Muscle of leg (tissue), 11 donors: Measurements from ENCODE around the gene TMBIM1. TPM values are rescaled to one million over a fixed set of nuclear protein-coding genes. Genes with fewer than 3 reads are reported as not detected.

Experiments used
- DNase-seq: peaks from one replicate; pipeline ENCODE4 v3.0.0; 2013
- H3K27ac ChIP-seq: one replicate; pipeline ENCODE4 v1.5.1; 2013; ENCODE audit warnings: mild to moderate bottlenecking, low read length, control low read depth
- H3K27me3 ChIP-seq: one replicate; pipeline ENCODE4 v1.6.1; 2013; ENCODE audit warnings: low read length; ENCODE audit not compliant: control insufficient read depth, insufficient read depth
- H3K36me3 ChIP-seq: one replicate; pipeline ENCODE4 v1.6.1; 2013; ENCODE audit warnings: low read length; ENCODE audit not compliant: control insufficient read depth, insufficient read depth
- H3K4me1 ChIP-seq: one replicate; pipeline ENCODE4 v1.6.1; 2013; ENCODE audit warnings: low read length; ENCODE audit not compliant: control insufficient read depth, insufficient read depth
- H3K4me3 ChIP-seq: one replicate; pipeline ENCODE4 v1.5.1; 2013; ENCODE audit warnings: low read length, control low read depth
- H3K9me3 ChIP-seq: replicated peaks from 2 replicates; pipeline ENCODE4 v1.6.1; 2013; ENCODE audit warnings: low read depth, low read length; ENCODE audit not compliant: control insufficient read depth
- WGBS: methylation state at CpG from one replicate; pipeline ENCODE4 v1.1.5; 2013; ENCODE audit warnings: missing lambda C conversion rate; ENCODE audit not compliant: insufficient coverage; 5-methylcytosine and 5-hydroxymethylcytosine counted together
- polyA plus RNA-seq, 8 donors: library from polyadenylated mRNA; unstranded; fragments of 120-200 nt; gene quantifications; one replicate each; pipeline versions ENCODE4 v1.2.1 to v1.2.3, GENCODE V29; 2013; ENCODE audit warnings: inconsistent platforms in 1 of 8, low replicate concordance in 1 of 8; ENCODE audit not compliant: insufficient read length in 8 of 8, insufficient read depth in 1 of 8
- total RNA-seq: library from RNA; stranded (reverse); fragments of 120-200 nt; gene quantifications from one replicate; pipeline ENCODE4 v1.2.4, GENCODE V29; 2013

Gene TMBIM1
- total and polyA plus RNA-seq, 9 donors, result 72.2 to 95.7 (median 77.8) TPM

- WGBS, result 81% methylated on average over 3 of the region's 6 CpGs
- H3K36me3 ChIP-seq, result no peaks in the 10 kb centered on the region
- H3K9me3 ChIP-seq, result no peaks in the 10 kb centered on the region
- H3K27me3 ChIP-seq, result no peaks in the 10 kb centered on the region
- no peak for DNase-seq
- peaks cover 5% of the 10 kb centered on the region for H3K4me1 ChIP-seq
- H3K27ac ChIP-seq, result no peak overlapping the region
- no peak overlapping the region for H3K4me3 ChIP-seq
Observed at GRCh38 chr2:218307415-218308090, 15.2 kb upstream of the TMBIM1 start.

- no peak for DNase-seq
- WGBS, result 81% methylated on average over 5 of the region's 9 CpGs
Observed at GRCh38 chr2:218306184-218306920, 14.0 kb upstream of the TMBIM1 start.

GRCh38 chr2:218305383-218305782, 13.1 kb upstream of the TMBIM1 start:
- Histone ChIP-seq H3K27me3 (no peaks in the 10 kb centered on the region), H3K9me3 (no peaks in the 10 kb centered on the region), H3K4me1 (peaks cover 2% of the 10 kb centered on the region), H3K27ac (no peak overlapping the region), H3K36me3 (no peaks in the 10 kb centered on the region), H3K4me3 (no peak overlapping the region)
- WGBS, result 100% methylated on average over 1 of the region's 5 CpGs
- DNase-seq, result no peak

More at GRCh38 chr2:218306184-218306920, 14.0 kb upstream of the TMBIM1 start:
- Histone ChIP-seq H3K27me3 (no peaks in the 10 kb centered on the region), H3K36me3 (no peaks in the 10 kb centered on the region), H3K9me3 (no peaks in the 10 kb centered on the region), H3K4me3 (no peak overlapping the region), H3K27ac (no peak overlapping the region), H3K4me1 (peaks cover 5% of the 10 kb centered on the region)

GRCh38 chr2:218301176-218301819, 9.0 kb upstream of the TMBIM1 start:
- Histone ChIP-seq H3K36me3 (no peaks in the 10 kb centered on the region), H3K9me3 (no peaks in the 10 kb centered on the region), H3K4me3 (no peak overlapping the region), H3K27me3 (no peaks in the 10 kb centered on the region), H3K27ac (no peak overlapping the region), H3K4me1 (peaks cover 2% of the 10 kb centered on the region)
- DNase-seq, result peak; percentile 89
- WGBS, result 0% methylated on average over 5 of the region's 9 CpGs

- Histone ChIP-seq H3K36me3 (no peaks in the 10 kb centered on the region), H3K27ac (no peak overlapping the region), H3K27me3 (no peaks in the 10 kb centered on the region), H3K4me3 (no peak overlapping the region), H3K4me1 (peaks cover 5% of the 10 kb centered on the region), H3K9me3 (no peaks in the 10 kb centered on the region)
- DNase-seq, result no peak
- 57% methylated on average over 3 of the region's 4 CpGs for WGBS
Observed at GRCh38 chr2:218300141-218300540, 7.8 kb upstream of the TMBIM1 start.

GRCh38 chr2:218298314-218298875, 6.1 kb upstream of the TMBIM1 start:
- H3K27me3 ChIP-seq, result no peaks in the 10 kb centered on the region
- no peak overlapping the region for H3K4me3 ChIP-seq
- H3K36me3 ChIP-seq, result no peaks in the 10 kb centered on the region
- no peak for DNase-seq
- peaks cover 5% of the 10 kb centered on the region for H3K4me1 ChIP-seq
- no peaks in the 10 kb centered on the region for H3K9me3 ChIP-seq
- WGBS, result 76% methylated on average over 6 of the region's 6 CpGs
- no peak overlapping the region for H3K27ac ChIP-seq

GRCh38 chr2:218296847-218297246, 4.5 kb upstream of the TMBIM1 start:
- Histone ChIP-seq H3K36me3 (no peaks in the 10 kb centered on the region), H3K4me1 (peaks cover 11% of the 10 kb centered on the region), H3K27me3 (no peaks in the 10 kb centered on the region), H3K27ac (no peak overlapping the region), H3K9me3 (no peaks in the 10 kb centered on the region), H3K4me3 (no peak overlapping the region)
- WGBS, result 93% methylated on average over 6 of the region's 7 CpGs
- DNase-seq, result no peak

GRCh38 chr2:218296200-218296599, 3.9 kb upstream of the TMBIM1 start:
- DNase-seq, result no peak
- H3K36me3 ChIP-seq, result no peaks in the 10 kb centered on the region
- WGBS, result no CpG with 5 or more reads among the region's 1 CpG
- H3K4me1 ChIP-seq, result peaks cover 15% of the 10 kb centered on the region
- H3K4me3 ChIP-seq, result no peak overlapping the region
- no peaks in the 10 kb centered on the region for H3K9me3 ChIP-seq
- no peaks in the 10 kb centered on the region for H3K27me3 ChIP-seq
- no peak overlapping the region for H3K27ac ChIP-seq

- Histone ChIP-seq H3K36me3 (no peaks in the 10 kb centered on the region), H3K4me3 (no peak overlapping the region), H3K9me3 (no peaks in the 10 kb centered on the region), H3K27me3 (no peaks in the 10 kb centered on the region), H3K4me1 (peaks cover 27% of the 10 kb centered on the region), H3K27ac (no peak overlapping the region)
- DNase-seq, result no peak
- 78% methylated on average over 4 of the region's 7 CpGs for WGBS
Observed at GRCh38 chr2:218295029-218295428, 2.7 kb upstream of the TMBIM1 start.

- H3K4me1 ChIP-seq, result peaks cover 32% of the 10 kb centered on the region
- no peak overlapping the region for H3K27ac ChIP-seq
- no peak for DNase-seq
- H3K9me3 ChIP-seq, result no peaks in the 10 kb centered on the region
- no peak overlapping the region for H3K4me3 ChIP-seq
- 73% methylated on average over 4 of the region's 5 CpGs for WGBS
- no peaks in the 10 kb centered on the region for H3K27me3 ChIP-seq
- no peaks in the 10 kb centered on the region for H3K36me3 ChIP-seq
Observed at GRCh38 chr2:218294430-218295022, 2.2 kb upstream of the TMBIM1 start.
